Skin epidermis (tissue), 12 donors: ENCODE measurements around the gene AOC2.

Experiments used
- H3K27ac ChIP-seq, 21 experiments: fragments of 200-600 bp; sonication (generic) in 11 of 21; one replicate each; pipeline ENCODE4 v1.5.0; 2020; ENCODE audit warnings: mild to moderate bottlenecking in 3 of 21, inconsistent platforms in 2 of 21, moderate library complexity in 2 of 21
- H3K4me3 ChIP-seq, 7 experiments: fragments of 200-600 bp; sonication (generic) in 2 of 7; one replicate each; pipeline ENCODE4 v1.5.0; 2020; ENCODE audit warnings: inconsistent platforms in 2 of 7, mild to moderate bottlenecking in 2 of 7, moderate library complexity in 1 of 7

The AOC2 gene

GRCh38 chr17:42827472-42827871 lies 16.9 kb upstream of the AOC2 start:
- Histone ChIP-seq H3K4me3 (no peak overlapping the region), H3K27ac (no peak overlapping the region)

GRCh38 chr17:42830971-42831370 lies 13.4 kb upstream of the AOC2 start:
- Histone ChIP-seq H3K4me3 (no peak overlapping the region), H3K27ac (no peak overlapping the region)

- peak overlapping the region; percentile 70 to 99 (median 92) for H3K27ac ChIP-seq
These were observed 12.0 kb upstream of the AOC2 start for GRCh38 chr17:42832213-42832933.

DNA sequence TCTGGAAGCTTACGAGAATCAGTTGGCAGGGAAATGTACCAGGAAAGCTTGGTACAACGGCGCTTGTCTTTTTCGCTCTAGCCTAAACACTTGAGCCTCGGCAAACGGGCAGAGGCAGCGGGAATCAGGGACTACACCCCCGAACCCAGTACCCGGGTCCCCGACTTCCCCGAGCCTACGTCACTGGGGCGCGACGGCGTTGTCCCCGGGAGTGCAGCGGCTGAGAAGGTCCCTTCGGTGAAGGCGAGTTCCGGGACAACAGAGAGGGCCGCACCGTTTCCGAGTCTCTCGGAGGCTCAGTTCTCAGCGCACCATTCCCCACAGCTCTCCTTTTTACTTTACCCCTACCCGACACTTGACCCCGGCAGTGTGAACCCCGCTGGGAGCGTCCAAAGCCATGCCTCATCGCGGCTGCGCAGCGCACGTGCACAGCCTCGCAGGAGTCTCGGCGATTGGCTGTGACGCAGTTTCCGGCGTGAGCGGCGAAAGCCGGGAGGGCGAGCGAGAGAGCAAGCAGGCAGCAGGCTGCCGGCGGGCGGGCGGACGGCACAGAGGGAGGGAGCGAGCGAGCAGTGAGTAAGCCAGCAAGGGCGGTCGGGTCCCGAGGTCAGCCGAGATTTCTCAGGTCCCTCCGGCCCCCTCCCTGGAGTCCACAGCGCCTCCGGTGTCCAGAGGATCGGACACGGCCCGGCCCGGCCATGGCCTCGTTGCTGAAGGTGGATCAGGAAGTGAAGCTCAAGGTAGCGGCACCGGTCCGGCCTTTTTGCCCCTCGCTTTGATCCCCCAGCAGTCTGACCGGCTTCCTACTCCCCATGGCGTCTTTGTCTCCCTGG lies 11.2 kb upstream of the AOC2 start, which contains the start of gene PSME3:
TSS of gene PSME3 (plus strand) at position 464 of the 833 bp plus-strand sequence. CDS start at position 699, 235 bp downstream.
- peak within 1 kb of the TSS; percentile 71 to 98 (median 93) for H3K4me3 ChIP-seq
- H3K27ac ChIP-seq = peak within 1 kb of the TSS; percentile 70 to 99 (median 92)

More at GRCh38 chr17:42832213-42832933, 12.0 kb upstream of the AOC2 start:
- H3K4me3 ChIP-seq = peak overlapping the region; percentile 71 to 98 (median 93)

DNA sequence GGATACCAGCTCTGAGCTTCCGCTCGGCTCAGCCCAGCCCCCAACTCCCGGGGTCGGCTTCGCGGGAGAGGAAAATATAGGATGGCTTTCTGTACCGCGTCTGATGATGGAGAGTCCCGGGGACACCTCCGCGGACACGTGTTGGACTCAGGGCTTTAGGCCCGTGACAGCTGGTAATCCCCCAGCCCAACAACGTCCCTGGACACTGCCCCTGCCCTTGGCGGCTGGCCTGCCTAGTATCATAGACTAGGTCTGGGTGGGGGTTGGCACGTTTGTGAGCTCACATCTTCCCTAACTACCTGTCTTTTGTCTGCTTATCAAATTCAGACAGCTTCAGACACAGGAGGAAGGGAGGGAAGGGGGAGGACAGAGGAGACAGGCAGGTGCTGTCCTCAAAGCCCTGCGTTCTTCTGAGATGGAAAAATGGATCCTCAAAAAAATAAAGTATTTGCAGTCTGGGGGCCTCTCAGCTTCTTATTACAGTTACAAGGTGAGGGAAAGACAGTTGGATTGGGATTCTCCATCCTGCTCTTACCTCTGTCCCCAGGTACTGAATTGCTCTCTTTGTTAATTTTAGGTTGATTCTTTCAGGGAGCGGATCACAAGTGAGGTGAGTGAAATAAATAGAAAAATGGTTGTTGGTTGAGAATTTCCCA lies 10.5 kb upstream of the AOC2 start:
- Histone ChIP-seq H3K4me3 (peak overlapping the region; percentile 71 to 98 (median 93)), H3K27ac (peak overlapping the region; percentile 70 to 99 (median 92))

DNA sequence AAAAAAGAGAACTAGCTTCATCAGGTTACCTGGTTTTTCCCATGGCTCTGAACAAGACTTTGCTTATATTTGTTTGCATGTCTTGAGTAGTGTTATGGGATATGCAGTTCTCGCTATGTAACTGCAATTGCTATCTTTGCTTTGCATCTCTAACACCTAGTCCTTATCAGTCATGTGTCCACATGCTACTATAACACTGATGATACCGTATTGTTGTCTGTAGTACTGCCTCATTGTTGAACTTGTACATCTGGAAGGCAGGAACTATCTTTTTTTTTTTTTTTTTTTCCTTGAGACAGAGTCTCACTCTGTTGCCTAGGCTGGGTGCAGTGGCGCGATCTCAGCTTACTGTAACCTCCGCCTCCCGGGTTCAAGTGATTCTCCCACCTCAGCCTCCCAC lies 8.6 kb upstream of the AOC2 start:
- Histone ChIP-seq H3K4me3 (no peak overlapping the region), H3K27ac (no peak overlapping the region)

- H3K27ac ChIP-seq = no peak overlapping the region
- H3K4me3 ChIP-seq = no peak overlapping the region
These were observed 2.2 kb upstream of the AOC2 start for GRCh38 chr17:42841975-42842685.

DNA sequence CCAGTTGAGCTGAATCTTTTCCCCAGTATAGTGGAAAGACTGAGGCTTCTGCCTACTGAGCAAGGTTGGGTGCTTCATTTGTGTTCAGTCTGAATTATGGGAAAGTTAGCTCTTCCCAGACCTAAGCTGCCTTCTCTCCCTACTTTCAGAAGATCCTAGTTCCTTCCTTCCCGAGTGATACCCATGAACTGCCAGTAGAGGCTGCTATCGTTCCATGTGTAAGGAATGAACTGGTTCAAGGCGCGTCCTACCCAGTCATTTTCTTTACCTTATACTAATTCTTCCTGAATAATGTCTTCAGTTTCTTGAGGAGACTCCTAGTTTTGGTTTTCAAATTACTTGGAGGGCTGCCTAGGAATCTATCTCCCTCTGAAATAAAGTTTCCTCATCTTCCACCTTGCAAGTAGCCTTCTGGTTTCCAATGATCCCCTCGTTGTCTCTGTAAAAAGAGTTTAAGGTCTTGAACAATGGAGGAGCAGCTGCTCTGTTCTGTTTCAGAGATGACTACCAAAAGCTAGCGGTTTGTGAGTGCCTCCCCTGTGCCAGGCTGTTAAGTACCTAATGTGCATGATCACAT lies 934 bp upstream of the AOC2 start:
- peak overlapping the region in 1 of 21 experiments; percentile 14 for H3K27ac ChIP-seq
- no peak overlapping the region for H3K4me3 ChIP-seq

GRCh38 chr17:42844761-42845555 lies 578 bp downstream of the AOC2 start:
- Histone ChIP-seq H3K27ac (no peak overlapping the region), H3K4me3 (no peak overlapping the region)

DNA sequence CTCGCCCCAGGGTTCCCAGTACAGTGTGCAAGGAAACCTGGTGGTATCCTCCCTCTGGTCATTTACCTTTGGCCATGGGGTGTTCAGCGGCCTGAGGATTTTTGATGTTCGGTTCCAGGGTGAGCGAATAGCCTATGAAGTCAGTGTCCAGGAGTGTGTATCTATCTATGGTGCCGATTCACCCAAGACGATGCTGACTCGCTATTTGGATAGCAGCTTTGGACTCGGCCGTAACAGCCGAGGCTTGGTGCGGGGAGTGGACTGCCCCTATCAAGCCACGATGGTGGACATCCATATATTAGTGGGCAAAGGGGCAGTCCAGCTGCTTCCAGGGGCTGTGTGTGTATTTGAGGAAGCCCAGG lies 1.2 kb downstream of the AOC2 start:
- Histone ChIP-seq H3K4me3 (no peak overlapping the region), H3K27ac (peak overlapping the region in 1 of 21 experiments; percentile 64)

DNA sequence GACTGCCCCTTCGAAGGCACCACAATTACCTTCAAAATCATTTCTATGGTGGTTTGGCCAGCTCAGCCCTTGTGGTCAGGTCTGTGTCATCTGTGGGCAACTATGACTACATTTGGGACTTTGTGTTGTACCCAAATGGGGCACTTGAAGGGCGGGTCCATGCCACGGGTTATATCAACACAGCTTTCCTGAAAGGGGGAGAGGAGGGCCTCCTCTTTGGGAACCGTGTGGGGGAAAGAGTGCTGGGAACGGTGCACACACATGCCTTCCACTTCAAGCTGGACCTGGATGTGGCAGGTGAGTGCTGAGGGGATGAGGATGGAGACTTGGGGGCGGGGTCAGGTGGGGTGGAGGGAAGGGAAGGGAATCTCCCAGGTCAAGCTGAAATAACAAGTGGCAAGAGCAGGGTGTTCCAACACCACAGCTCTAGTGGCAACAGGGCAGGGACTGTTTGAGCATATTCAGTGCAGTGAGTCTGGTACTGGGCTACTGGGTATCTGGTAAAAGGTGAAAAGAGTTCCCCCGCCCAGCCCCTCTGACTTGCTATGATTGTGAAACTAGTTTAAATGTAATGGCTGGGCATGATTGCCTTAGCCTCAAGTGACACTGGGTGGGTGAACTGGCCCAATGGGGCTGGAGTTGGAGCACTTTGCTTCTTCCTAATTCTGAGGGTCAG lies 1.7 kb downstream of the AOC2 start:
- H3K27ac ChIP-seq = peak overlapping the region in 9 of 21 experiments; percentile 3 to 64 (median 38)
- no peak overlapping the region for H3K4me3 ChIP-seq

DNA sequence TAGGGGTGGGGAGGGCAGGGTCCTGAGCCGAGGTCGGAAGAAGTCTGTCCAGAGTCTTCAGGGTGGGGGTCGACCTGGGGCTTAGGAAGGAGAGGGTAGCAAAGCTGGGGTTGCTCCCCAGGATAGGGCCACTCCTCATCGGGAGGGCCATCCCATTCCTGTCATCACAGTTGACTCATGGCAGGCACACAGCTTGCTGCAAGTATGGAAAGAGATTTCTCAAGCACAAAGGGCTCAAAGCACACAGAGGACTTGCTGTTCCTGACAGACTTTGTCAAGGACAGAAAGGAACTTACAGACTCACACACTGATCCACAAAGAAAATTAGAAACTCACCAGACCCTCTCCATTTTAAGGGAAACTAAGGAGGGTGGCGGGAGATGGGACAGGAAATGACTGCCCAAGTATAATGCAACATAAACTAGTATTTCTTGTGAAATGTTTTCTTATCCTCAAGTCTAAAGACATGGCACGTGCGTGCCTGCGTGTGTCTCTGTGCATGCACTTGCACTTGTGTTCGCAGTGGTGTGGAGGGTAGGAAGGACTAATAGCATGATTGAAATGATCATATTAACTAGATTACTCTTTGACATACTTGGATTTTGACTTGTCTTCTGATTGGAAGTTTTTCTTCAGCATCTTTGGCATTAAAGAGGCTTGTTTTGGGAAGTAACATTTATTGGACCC lies 2.4 kb downstream of the AOC2 start:
- Histone ChIP-seq H3K27ac (peak overlapping the region in 10 of 21 experiments; percentile 3 to 64 (median 34)), H3K4me3 (no peak overlapping the region)

- Histone ChIP-seq H3K4me3 (no peak overlapping the region), H3K27ac (no peak overlapping the region)
These were observed 3.7 kb downstream of the AOC2 start for GRCh38 chr17:42848093-42848492.

DNA sequence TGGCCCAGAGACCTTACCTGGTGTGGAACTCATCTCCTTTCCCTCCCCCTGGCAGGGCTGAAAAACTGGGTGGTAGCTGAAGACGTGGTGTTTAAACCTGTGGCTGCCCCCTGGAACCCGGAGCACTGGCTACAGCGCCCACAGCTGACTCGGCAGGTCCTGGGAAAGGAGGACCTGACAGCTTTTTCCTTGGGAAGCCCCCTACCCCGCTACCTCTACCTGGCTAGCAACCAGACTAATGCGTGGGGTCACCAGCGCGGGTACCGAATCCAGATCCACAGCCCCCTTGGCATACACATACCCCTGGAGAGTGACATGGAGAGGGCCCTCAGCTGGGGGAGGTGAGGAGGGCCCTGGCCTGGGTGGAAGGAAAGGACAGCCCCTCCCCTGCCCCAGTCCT lies 4.7 kb downstream of the AOC2 start:
- no peak overlapping the region for H3K4me3 ChIP-seq
- no peak overlapping the region for H3K27ac ChIP-seq

DNA sequence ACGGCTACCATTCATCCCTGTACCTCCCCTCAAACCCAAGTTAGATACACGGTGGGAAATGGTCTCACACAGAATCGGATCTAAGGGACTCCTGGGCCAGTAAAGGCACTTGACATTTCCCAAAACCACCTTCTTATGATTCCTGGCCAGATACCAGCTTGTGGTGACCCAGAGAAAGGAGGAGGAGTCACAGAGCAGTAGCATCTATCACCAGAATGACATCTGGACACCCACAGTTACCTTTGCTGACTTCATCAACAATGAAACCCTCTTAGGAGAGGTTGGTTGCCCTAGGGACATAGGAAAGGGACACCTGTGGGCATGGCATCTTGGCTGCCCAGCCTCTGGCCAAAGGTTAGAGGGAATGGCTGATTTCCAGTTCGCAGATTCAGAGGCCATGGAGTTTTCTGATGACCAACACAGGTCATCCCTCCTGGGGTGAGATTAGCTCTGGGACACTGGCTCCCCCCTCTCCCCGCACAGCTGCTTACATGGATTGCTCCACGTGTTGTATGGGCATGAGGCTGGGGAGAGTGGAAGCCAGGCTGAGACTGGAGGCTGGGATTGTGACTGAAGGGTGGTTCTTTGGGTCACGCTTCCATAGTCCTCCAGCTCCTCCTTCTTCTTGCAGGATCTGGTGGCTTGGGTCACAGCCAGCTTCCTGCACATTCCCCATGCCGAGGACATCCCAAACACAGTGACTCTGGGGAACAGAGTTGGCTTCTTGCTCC lies 5.2 kb downstream of the AOC2 start:
- no peak overlapping the region for H3K4me3 ChIP-seq
- no peak overlapping the region for H3K27ac ChIP-seq

- H3K27ac ChIP-seq = peak within 1 kb of the TSS in 5 of 21 experiments; percentile 1 to 66 (median 16)
- H3K4me3 ChIP-seq = peak within 1 kb of the TSS in 1 of 7 experiments; percentile 14
These were observed 6.6 kb downstream of the AOC2 start, which contains the start of gene AOC3 for GRCh38 chr17:42850954-42851353. Gene AOC3 (plus strand): TSS chr17:42851199. CDS start chr17:42851344, 145 bp downstream.
